NCI-H187 treated with DMSO at 0.1 percent for 48 hours (cell line): ENCODE measurements around the gene TAS2R60.
"Not testable (repeated sequence)": the region's sequence is repeated elsewhere in the genome, so short reads cannot be mapped to it uniquely, and the experiment has no call there.

Experiments
- DNase-seq: peaks from one replicate; lab custom pipeline; 2025; lab: John Stamatoyannopoulos, UW

Gene TAS2R60

DNA sequence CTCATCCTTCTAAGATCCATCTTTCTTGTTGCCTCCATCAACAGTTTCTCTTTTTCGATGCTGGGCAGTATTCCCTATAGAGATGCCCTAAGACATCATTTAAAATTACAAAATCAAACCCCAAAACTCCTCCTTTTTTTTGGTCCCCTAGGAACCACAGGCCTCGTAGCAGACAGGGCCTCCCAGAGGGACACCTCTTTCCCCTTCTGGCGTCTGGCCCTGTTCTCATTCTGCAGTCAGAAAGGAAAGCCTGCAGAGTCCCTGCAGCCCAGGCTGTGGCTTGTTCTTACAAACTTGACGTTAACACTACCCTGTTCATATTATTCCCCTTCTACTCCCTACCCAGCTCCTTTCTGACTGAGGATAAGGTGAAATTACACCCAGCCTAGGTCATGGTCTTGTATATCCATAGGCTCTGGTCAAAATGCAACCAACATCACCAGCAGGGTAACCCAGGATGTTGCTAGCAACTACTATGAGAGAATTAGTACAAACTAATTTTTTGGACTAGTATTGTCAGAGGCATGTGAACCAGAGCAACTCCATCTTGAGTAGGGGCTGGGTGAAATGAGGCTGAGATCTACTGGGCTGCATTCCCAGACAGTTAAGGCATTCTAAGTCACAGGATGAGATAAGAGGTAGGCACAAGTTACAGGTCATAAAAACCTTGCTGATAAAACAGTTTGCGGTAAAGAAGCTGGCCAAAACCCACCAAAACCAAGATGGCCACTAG lies 31.1 kb upstream of the TAS2R60 start:
- DNase-seq, result no peak

DNA sequence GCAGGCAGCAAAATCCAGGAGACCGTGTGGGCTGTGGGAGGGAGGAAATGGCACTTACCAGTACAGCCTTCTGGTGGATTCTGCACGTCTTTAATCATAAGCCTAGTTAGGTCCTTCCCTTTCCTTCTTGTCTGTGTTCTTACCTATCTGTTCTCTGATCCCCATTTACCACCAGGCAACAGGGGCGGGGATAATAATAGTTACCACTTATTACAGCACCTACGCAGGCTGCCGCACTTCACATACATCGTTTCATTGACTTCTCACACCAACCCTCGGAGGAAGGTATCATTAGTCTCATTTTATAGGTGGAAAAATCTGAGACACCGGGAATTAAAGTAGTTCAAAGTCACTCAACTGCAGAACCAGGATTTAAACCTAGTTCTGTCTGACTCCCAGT lies 30.1 kb upstream of the TAS2R60 start:
- no peak for DNase-seq

DNA sequence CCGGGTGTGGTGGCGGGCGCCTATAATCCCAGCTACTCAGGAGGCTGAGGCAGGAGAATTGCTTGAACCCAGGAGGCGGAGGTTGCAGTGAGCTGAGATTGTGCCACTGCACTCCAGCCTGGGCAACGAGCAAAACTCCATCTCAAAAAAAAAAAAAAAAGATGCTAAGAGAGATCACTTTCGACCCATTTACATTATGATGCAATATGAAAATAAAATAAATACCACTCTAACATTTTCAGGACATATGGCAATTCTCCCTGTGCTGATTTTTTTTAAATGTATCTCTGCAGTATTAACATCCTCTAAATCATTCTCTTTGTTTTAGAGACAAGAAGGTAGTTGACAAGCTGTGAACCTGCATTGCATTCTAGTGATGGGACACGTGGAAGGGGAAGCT lies 28.0 kb upstream of the TAS2R60 start:
- not testable (repeated sequence) for DNase-seq

DNA sequence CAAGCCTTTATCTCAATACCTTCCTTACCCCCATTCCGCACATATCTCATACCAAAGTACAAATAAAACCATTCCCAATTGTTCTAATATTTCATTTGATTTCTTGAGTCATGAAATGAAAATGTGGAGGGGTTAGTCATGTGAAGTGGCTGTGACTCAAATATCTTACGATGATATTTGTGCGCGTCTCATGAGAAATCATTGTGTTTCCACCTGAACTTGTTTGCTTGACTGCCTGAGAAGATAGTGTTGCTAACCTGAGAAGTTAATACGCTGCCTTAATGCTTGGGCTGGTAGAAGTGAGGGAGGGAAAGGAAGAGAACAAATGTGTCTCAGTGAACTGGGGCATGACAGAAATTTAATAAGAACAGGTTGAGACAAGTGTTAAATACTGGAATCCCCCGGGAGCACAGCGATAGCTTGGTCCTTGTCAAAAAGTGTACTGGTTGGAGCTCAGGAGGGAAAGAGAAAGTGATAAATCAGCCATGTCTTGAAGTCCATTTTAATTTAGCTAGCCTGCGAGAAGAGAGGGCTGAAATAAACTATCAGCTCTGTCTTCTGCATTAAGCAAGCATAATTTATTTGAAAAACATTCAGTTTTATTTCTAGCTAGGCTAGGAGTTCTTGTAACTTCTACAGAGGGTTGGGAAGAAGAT lies 27.4 kb upstream of the TAS2R60 start:
- DNase-seq, result no peak

DNA sequence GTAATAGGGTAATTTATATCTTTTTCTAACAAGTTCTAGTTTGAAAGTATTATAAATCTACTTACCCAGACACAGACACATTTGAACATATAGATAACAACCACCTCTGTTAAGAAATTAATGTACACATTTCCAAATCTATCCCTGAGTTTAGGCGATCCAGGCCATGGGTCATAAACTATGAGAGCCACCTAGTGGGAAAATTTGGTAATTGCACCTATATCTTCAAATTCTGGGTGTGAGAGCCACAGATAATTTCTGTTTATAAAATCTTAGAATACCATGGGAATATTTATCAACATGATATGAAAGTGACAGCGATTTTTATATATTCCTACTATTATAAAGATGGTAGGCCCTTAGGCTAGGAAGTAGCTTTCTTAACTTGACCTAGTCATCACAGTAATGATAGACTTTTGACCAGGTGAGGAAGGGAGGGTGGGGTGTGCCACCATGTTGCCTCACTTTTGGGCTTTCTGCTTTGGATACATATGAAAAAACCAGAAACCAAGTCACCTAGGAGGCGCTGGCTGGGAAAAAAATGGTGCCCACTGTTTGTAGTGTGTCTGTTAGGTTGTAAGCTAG lies 26.6 kb upstream of the TAS2R60 start:
- DNase-seq, result no peak

DNA sequence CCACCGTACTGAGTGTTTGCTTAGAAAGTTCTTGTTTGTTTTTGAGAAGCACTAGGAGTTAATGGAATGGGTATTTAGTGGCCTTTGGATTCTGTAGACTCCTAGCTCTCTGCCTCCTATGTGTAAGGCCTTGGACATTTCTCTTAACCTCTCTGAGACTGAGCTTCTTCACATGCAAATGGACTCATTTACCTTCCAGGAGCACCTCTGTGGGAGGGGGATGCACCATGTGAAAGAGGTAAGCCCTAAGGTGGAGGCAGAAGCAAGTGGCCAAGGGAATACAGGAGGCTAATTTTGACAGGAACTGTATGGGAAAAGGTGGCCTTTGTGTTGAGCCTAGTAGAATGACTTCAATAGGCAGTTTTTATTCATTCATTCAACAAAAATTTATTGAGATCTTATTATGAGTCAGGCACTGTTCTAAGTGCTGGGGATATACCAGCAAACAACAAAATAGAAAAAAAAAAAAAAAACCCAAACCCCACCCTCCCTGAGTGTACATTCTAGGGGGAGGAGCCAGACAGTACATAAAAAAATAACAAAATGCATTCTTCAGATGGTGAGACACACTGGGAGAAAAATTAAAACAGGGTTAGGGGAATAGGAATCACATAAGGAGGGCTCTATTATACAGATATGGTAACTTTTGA lies 25.4 kb upstream of the TAS2R60 start:
- no peak for DNase-seq

DNA sequence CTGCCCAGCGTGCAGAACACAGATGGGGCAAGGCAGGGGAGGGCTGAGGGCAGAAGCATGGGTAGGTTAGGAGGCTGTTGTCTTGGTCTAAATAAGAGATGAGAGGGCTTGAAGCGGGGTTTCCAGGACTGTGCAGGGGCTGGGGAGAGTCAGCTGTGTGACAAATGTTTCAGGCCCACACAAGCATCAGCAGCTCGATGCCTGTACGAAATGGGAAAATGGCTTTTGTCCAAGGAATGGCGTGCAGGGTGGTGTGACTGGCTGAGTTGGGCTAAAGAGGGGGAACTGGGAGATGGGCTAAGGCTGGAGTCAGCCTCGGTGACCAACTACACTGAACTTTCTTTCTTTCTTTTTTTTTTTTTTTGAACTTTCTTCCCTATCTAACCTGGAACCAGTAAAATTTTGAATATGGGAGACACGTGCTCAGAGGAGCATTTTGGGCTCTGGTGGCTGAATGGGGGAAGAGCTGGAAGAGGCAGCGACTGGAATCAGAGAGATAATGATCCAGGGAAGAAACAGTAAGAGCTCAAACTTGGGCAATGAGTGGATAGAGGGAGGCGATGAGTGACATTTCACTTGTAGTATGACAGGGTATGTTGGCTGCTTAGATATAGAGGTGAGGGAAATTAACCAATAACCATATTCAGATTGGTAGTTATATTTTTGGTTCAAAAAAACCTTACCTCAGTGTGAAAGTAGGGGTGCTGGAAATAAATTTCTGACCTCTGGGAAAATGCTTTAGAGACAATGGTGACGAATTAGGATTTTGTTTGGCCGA lies 24.4 kb upstream of the TAS2R60 start:
- DNase-seq, result no peak

DNA sequence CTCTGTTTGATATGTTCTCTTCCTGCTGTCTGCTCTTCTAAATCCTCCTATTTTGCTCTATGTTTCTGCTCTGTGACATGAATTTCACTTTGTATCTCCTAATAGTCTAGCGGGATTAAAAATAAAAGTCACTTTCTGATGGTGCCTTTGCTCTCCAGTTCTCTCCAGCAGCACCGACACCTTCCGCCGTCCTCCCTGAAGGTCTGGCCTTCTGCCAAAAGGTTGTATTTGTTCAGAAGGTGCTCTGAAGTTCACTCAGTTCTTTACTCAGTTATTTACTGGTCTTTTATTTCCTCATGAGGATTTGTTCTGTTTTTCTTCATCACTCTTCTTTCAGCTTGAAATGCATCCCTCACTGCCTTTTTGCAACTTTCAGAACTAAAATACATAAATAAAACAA lies 23.4 kb upstream of the TAS2R60 start:
- DNase-seq, result no peak

DNA sequence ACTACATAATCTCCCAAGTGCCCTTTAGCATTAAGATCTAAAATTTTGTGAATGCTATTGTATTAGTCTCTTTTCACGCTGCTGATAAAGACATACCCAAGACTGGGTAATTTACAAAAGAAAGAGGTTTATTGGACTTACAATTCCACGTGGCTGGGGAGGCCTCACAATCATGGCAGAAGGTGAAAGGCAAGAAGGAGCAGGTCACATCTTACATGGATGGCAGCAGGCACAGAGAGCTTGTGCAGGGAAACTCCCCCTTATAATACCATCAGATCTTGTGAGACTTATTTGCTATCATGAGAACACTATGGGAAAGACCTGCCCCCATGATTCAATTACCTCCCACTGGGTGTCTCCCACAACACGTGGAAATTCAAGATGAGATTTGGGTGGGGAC lies 22.6 kb upstream of the TAS2R60 start:
- not testable (repeated sequence) for DNase-seq

DNA sequence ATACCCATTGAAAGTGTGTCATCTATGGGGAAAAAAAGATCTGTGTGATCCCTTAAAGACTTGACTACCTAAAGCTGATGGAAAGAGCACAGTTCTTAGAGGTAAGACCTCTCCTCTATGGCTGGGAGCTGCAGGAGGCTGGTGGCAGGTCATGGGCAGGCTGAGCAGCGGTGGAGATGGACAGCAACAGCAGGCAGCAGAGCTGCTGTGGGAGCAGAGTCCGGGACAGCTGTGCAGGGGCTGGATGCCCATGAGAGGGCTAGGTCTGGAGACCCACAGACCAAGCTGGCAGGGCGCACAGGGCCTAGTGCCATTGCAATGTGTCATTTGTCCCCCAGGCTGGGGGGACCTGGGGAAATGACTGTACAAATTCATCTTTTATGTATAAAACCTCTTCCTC lies 21.2 kb upstream of the TAS2R60 start:
- DNase-seq, result no peak

DNA sequence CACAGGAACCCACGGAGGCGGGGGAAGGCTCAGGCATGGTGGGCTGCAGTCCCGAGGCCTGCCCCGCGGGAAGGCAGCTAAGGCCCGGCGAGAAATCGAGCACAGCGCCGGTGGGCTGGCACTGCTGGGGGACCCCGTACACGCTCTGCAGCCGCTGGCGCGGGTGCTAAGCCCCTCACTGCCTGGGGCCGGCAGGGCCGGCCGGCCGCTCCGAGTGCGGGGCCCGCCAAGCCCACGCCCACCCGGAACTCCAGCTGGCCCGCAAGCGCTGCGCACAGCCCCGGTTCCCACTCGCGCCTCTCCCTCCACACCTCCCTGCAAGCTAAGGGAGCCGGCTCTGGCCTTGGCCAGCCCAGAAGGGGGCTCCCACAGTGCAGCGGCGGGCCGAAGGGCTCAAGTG lies 18.8 kb upstream of the TAS2R60 start:
- DNase-seq, result not testable (repeated sequence)

DNA sequence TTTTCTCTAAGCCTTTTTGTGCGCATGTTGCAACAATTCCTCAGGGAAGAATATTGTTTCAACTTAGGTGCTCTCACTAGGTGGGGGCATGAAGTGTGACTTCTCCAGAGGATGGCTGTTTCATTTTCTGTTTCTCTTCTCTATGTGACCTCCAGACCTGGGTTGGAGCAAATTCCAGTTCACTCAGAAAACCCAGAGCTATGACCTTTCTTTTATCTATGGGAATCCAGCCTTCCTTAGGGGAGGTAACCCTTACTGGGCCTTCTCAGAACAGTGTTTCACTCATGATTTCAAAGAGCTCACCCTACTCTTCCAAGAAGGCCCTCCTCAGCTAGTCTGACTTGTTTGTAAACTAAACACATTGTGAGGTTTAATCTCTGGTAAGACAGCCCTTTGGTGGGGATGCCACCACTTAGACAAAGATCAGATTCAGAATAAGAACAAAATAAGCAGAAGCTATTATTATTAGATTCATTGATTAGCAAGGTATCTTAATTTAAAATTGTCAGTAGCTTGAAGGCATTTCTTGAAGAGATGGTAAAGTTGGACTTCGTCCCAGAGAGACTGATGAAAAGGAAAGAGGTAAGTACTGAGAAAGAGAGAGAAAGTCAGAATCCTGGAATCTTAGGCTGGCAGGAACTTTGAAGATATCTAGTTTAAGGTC lies 16.6 kb upstream of the TAS2R60 start:
- DNase-seq, result no peak

DNA sequence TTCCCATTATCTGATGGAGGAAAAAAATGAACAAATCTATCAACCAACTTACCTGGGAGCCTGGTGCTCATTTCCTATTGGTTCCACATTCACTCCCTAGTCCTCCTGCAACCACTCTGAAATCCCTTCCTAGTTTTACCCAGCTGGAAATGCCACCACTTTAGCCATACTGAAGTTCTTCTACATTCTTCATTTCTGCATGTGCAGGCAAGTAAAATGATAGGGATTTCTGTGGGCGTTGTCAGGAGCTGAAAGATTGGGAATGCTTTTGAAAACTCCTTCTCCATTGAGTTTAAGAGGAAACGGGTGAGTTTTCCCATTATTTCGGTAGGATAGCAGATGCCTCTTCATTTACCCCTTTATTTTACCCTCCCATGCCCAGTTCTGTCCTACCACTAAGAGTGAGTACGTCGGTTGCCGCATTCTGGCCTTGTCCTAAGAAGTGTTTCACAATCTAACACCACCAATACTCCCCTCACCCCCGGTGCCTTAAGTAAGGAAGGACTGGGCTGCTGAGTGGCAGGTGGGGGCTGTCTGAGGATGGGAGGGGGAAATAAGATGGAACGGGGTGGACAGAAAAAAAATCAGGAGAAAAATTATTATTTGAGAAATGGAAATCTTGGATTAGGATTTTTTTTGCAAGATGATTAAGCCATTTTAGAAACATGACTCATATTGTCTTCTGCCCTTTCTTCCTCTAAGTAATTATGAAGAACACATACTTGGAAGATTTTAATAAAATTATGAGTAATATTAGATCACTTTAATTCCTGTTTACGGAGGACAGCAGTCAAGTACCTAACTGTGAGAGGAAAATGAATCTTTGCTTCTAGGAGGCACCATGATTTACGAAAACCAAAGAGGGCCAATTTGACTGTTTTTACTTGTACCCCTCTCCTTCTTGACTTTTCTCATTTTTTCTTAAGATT lies 13.2 kb upstream of the TAS2R60 start:
- DNase-seq, result no peak

DNA sequence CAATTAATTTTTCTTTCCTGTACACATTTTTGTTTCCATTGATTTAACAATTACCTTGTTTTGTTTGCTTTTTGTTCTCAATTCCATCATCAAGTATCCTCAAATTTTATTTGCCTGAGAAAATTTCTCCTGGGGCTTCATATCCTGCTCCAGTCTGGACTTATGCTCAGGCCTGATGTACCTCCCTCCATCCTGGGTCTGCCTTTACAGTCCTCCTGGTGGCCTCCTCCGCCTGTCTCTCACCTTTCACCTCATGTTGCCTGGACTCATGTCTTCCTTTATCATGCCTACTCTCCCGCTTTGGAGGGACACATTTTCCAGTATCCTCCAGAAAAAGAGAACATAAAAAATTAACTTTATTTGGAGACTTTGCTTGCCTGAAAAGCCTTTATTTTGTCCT lies 12.1 kb upstream of the TAS2R60 start:
- no peak for DNase-seq

DNA sequence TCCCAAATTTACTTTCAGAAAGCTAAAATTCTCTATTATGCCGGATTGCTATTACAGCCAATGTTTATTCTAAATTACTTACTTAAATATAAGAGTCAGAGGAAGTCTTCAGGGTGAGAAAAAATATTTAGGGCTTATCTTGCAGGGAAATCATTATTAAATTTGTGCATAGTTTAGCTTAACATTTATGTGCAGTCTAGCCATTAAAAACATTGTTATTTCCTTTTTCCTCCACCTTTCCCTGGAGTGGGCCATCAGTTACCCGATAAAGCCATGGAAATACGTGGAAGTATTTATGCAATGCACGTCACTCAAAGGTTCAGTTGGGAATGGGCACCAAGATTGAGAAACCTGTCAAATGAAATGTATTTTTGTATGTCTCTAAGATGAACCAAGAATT lies 9.5 kb upstream of the TAS2R60 start:
- no peak for DNase-seq

DNA sequence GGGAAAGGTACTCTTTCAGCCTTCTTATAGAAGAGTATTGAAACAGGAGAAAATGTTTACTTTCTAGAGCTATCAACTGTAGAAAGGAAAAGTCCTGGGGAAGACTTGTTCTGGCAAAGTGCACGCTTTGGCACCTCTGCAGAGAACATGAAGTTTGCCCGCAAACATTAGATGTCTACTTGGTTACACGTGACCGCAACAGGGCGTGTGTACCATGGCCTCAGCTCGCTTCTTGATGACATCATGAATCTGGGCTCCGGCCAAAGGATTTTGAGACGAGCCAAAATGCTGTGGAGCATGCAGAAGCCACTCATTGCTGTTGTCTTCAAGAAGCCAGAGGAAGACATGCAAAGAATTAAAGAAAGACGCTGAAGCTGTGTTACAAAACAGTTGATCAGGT lies 8.6 kb upstream of the TAS2R60 start:
- no peak for DNase-seq

DNA sequence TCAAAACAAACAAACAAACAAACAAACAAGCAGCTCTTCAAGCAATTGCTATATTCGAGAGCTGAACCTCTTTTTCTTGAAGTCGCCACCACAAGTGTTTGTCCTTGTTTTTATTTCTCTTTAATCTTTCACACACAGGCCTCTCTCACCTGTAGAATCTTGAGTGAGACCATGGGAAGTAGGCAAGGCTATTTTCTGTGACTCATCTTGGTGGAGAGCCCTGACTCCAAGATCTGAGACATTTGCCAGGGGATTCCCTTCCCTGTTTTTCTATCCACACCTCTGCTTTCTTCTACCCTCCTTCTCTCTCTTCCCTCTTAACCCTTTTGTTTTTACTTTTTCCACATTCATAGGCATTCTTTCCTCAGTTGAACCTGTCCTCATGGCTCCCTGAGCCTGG lies 8.0 kb upstream of the TAS2R60 start:
- no peak for DNase-seq

DNA sequence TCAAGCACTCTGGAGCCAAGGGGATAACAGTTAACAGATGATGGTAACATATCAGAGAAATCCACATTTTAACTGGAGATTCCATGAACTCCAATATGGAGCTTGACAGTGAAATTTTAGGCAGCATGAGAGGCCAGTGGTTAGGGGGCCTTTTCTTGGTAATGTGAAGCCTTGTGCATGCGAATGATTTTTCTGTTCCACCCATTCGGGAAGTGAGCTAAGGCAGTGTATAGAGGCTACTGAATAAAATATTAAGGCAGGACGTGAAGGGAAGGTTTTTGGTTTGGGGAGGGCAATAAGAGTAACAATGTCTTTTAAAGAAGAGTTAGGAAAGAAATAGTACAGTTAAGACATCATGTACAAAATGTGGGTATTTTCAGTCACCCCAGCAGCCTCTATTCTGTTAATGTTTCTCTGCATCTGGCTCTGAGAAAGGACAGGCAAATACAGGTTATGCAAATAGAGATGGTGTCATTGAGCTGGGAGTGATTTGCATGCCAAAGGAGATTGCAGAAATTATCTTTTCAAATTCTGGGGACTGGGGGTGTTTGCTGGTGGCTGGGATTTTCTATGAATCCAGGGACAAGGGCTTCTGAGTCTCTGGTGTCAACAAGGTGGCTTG lies 6.8 kb upstream of the TAS2R60 start:
- DNase-seq, result no peak

DNA sequence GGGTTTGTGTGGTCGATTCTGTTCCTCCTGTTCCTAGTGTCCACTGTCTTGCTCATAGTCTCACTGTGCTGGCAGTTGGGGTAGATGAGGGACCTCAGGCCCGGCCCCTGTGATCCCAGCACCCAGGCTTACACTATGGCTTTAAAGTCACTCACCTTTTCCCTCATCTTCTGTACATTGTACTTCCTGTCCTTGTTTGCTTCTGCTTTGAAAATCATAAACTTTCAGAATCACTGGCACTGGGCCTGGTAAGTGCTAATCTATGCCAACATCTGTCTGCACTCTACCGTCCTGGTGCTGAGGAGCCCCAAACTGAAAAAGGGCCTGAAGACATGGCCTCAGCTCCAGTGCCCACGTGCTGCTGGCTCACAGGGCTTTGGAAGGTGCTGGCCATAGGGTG lies 5.7 kb upstream of the TAS2R60 start:
- no peak for DNase-seq

DNA sequence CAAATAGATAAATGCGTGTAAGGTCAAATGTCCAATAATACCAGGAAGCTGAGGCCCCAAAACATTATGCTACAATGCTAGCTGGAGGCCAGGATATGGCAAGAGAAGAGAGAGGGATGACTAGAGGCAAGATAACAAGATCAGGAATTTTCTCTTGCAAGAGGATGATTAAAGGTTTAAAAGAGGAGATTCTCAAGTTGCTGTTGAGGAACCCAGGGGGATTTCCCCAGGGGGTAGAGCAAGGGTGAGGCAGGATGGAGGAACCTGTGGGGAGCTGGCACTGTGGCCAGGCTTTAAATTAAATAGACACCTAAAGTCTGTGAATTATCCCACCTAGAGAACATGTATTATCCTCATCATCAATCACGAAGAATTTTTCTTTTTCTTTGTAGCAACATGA lies 3.4 kb upstream of the TAS2R60 start:
- DNase-seq, result no peak
